Mesothelial cell of epicardium (in vitro differentiated cells): ENCODE results near the gene GPHA2. TPM values are rescaled to one million over a fixed set of nuclear protein-coding genes. Genes with fewer than 3 reads are reported as not detected.

Source experiments
- DNase-seq, 2 experiments: peaks; one replicate each; pipeline ENCODE4 v3.0.0; 2021; ENCODE audit warnings: low spot score in 2 of 2; ENCODE audit not compliant: unreplicated experiment in 2 of 2
- H3K27ac Mint-ChIP-seq: 2 replicates; pipeline ENCODE4 v1.8.0; 2021; ENCODE audit warnings: mixed read lengths
- H3K27me3 Mint-ChIP-seq: 2 replicates; pipeline ENCODE4 v1.8.0; 2021; ENCODE audit warnings: low read depth, mixed read lengths
- H3K36me3 Mint-ChIP-seq: 2 replicates; pipeline ENCODE4 v1.8.0; 2021; ENCODE audit warnings: mixed read lengths
- H3K4me1 Mint-ChIP-seq: 2 replicates; pipeline ENCODE4 v1.8.0; 2021; ENCODE audit warnings: mixed read lengths
- H3K4me3 Mint-ChIP-seq: 2 replicates; pipeline ENCODE4 v1.8.0; 2021; ENCODE audit warnings: mild to moderate bottlenecking, moderate library complexity, mixed read lengths
- H3K9me3 Mint-ChIP-seq: 2 replicates; pipeline ENCODE4 v1.8.0; 2021; ENCODE audit warnings: mixed read lengths
- microRNA-seq: library from miRNA; unstranded; fragments of <30 nt; microRNA quantifications from one replicate; pipeline ENCODE4 v1.2.0, GENCODE V29; 2021; ENCODE audit warnings: inconsistent platforms, mixed read lengths
- total RNA-seq: library from RNA; stranded (reverse); gene quantifications from 3 replicates; pipeline ENCODE4 v1.2.1, GENCODE V29; 2021
- TF ChIP-seq, protein P1 (sequence below): fragments of 200-600 bp; sonication (generic); IDR thresholded peaks from one replicate; pipeline ENCODE4 v1.5.0; 2021; ENCODE audit warnings: antibody characterized with exemption; ENCODE audit not compliant: unreplicated experiment

GPHA2 gene
- total RNA-seq, 1 donor from 2014 or later: not detected

DNA sequence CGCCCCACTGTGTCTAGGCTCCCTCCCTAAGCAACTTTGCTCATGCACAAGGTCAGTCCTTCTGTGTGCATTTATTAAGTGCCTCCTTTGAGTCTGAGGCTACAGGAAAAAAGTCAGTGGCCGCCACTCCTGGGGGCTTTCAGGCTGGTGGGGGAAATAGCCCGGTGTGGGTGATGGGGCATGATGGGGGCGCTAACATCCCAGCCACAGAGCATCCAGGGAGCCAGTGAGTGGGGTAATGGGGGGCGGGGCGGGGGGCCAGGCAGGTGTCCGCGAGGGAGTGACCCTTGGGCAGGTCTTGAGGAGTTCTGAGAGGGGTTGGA is 47.3 kb downstream of the GPHA2 start:
- Mint-ChIP-seq H3K27ac (no peak overlapping the region), H3K4me1 (peaks cover 20% of the 10 kb centered on the region)

DNA sequence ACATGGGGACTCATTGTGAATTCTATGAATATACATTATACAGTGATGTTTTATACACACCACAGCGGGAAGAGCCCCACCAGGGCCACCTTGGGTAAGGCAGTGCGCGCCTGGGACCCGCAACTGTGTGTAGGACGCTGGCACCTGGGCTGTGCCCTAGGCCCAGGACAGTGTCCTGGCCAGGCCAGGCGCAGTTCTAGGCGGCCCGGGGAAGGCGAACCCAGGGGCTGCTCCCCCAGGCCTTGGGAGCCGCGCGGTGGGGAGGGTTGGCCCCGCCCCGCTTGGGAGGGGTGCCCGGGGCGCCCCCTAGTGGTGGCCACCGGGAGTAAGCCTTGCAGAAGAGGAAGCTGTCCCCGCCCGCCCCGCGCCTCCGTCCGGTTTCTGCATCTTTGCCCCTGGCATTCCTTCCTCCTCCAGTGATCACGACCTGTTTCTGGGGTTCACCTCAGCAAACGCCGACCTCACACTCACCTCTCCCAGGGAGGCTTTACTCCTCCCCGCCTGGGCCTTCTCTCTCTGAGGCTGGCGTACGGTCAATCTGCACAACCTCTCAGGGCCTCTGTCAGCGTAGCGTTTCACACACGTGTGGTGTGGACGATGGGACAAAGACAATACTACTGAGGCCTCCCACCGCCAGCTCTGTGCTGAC is 47.8 kb downstream of the GPHA2 start:
- H3K4me3 Mint-ChIP-seq: peak overlapping the region; percentile 67
- peaks cover 21% of the 10 kb centered on the region for H3K4me1 Mint-ChIP-seq
- H3K9me3 Mint-ChIP-seq: no peaks in the 10 kb centered on the region
- peak; percentile 75 to 90 for DNase-seq
- TF ChIP-seq, protein P1, sequence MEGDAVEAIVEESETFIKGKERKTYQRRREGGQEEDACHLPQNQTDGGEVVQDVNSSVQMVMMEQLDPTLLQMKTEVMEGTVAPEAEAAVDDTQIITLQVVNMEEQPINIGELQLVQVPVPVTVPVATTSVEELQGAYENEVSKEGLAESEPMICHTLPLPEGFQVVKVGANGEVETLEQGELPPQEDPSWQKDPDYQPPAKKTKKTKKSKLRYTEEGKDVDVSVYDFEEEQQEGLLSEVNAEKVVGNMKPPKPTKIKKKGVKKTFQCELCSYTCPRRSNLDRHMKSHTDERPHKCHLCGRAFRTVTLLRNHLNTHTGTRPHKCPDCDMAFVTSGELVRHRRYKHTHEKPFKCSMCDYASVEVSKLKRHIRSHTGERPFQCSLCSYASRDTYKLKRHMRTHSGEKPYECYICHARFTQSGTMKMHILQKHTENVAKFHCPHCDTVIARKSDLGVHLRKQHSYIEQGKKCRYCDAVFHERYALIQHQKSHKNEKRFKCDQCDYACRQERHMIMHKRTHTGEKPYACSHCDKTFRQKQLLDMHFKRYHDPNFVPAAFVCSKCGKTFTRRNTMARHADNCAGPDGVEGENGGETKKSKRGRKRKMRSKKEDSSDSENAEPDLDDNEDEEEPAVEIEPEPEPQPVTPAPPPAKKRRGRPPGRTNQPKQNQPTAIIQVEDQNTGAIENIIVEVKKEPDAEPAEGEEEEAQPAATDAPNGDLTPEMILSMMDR: peak; percentile 99
- peak overlapping the region; percentile 81 for H3K27ac Mint-ChIP-seq
- H3K27me3 Mint-ChIP-seq: no peaks in the 10 kb centered on the region
- no peaks in the 10 kb centered on the region for H3K36me3 Mint-ChIP-seq

More for the DNA sequence above, 47.3 kb downstream of the GPHA2 start:
- no peak for DNase-seq
- TF ChIP-seq, protein P1: no peak
- Mint-ChIP-seq H3K4me3 (peak overlapping the region; percentile 67), H3K36me3 (no peaks in the 10 kb centered on the region), H3K9me3 (no peaks in the 10 kb centered on the region), H3K27me3 (no peaks in the 10 kb centered on the region)

- no peak for DNase-seq
- TF ChIP-seq, protein P1: no peak
- peak overlapping the region; percentile 17 for H3K4me3 Mint-ChIP-seq
- H3K27me3 Mint-ChIP-seq: no peaks in the 10 kb centered on the region
- peak overlapping the region; percentile 40 for H3K27ac Mint-ChIP-seq
- no peaks in the 10 kb centered on the region for H3K9me3 Mint-ChIP-seq
- no peaks in the 10 kb centered on the region for H3K36me3 Mint-ChIP-seq
- peaks cover 21% of the 10 kb centered on the region for H3K4me1 Mint-ChIP-seq
Measured at GRCh38 chr11:64887234-64887756, 48.4 kb downstream of the GPHA2 start.

DNA sequence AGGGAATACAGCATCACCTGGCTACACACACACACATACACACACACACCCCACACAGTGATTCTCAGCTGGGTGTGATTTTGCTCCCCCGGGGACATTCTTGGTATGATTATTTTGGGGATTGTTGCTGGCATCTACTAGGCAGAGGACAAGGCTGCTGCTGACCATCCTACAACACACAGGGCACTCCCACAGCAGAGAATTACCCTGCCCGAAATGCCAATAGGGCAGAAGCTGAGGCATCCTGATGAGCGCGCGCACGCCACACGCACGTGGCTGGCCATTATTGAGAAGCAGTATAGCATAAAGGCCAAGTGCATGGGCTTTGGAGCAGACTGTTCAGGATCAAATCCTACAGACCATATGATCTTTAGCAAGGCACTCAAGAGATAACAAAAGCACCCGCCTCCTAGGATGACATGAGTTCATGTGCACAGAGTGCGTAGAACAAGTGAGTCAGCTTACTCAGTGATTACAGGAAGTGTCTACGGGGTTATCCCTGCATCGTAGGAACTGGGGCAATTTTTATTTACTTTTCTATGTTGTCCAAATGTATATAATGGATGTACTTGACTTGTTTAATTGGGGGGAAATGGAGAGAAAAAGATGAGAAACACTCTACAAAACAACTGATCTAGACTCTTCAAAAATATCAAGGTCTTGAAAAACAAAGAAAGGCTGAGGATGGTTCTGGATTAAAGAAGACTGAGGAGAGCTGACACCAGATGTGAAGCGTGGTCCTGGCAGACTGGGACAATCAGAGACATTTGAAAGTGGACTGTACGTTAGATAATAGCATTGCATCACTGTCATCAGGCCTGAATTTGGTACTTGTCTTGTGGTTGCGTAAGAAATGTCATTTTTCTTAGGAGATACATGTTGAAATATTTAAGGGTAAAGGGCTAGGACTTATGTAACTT is 50.1 kb downstream of the GPHA2 start:
- Mint-ChIP-seq H3K4me1 (peaks cover 33% of the 10 kb centered on the region), H3K4me3 (no peak overlapping the region), H3K27me3 (no peaks in the 10 kb centered on the region), H3K9me3 (no peaks in the 10 kb centered on the region), H3K36me3 (no peaks in the 10 kb centered on the region), H3K27ac (peak overlapping the region; percentile 22)
- no peak for DNase-seq
- TF ChIP-seq, protein P1: no peak

Small RNA genes lying within 50 kb of the gene (microRNA-seq; reads per million reads assigned to microRNA genes)
- gene MIR6749 (not detected), gene MIR6750 (3.5 reads per million, percentile 9 among the genes with 10 or more reads in this experiment)

Other genes with a start within 250 kb of the GPHA2 start
- gene NRXN2, start 212.7 kb downstream of the GPHA2 start, total RNA-seq: 9.8 to 14.0 TPM (median 12.0 TPM) in 3 replicates
- gene RASGRP2, start 191.8 kb downstream of the GPHA2 start, total RNA-seq: 1.4 to 2.0 TPM (median 1.8 TPM) in 3 replicates
- gene PYGM, start 175.9 kb downstream of the GPHA2 start, total RNA-seq: 6.4 to 7.6 TPM (median 7.1 TPM) in 3 replicates
- gene SF1, start 157.4 kb downstream of the GPHA2 start, total RNA-seq: 529 to 536 TPM (median 533 TPM) in 3 replicates
- gene MAP4K2, start 132.7 kb downstream of the GPHA2 start, total RNA-seq: 23.7 to 25.8 TPM (median 25.0 TPM) in 3 replicates
- 44.5 to 45.4 TPM (median 44.9 TPM) in 3 replicates for gene MEN1, start 125.3 kb downstream of the GPHA2 start, total RNA-seq
- gene CDC42BPG, start 91.2 kb downstream of the GPHA2 start, total RNA-seq: 24.6 to 30.1 TPM (median 25.0 TPM) in 3 replicates
- gene EHD1, start 57.3 kb downstream of the GPHA2 start, total RNA-seq: 84.9 to 94.5 TPM (median 86.8 TPM) in 3 replicates
- gene ATG2A, start 18.7 kb downstream of the GPHA2 start, total RNA-seq: 29.8 to 32.9 TPM (median 31.7 TPM) in 3 replicates
- 12.3 to 14.4 TPM (median 13.5 TPM) in 3 replicates for gene PPP2R5B, start 11.2 kb downstream of the GPHA2 start, total RNA-seq
- not detected in 3 replicates for gene MAJIN, start 36.2 kb upstream of the GPHA2 start, total RNA-seq
- 1.5 to 1.9 TPM (median 1.7 TPM) in 3 replicates for gene BATF2, start 61.1 kb upstream of the GPHA2 start, total RNA-seq
- 79.9 to 87.3 TPM (median 84.4 TPM) in 3 replicates for gene ARL2, start 78.3 kb upstream of the GPHA2 start, total RNA-seq
- 19.2 to 21.0 TPM (median 20.8 TPM) in 3 replicates for gene SNX15, start 91.5 kb upstream of the GPHA2 start, total RNA-seq
- 15.3 to 16.3 TPM (median 16.1 TPM) in 3 replicates for gene SAC3D1, start 105.3 kb upstream of the GPHA2 start, total RNA-seq
- gene NAALADL1, start 122.7 kb upstream of the GPHA2 start, total RNA-seq: 1.2 to 1.8 TPM (median 1.5 TPM) in 3 replicates
- 16.4 to 17.0 TPM (median 16.5 TPM) in 3 replicates for gene CDCA5, start 148.1 kb upstream of the GPHA2 start, total RNA-seq
- gene ZFPL1, start 148.3 kb upstream of the GPHA2 start, total RNA-seq: 43.4 to 46.2 TPM (median 45.7 TPM) in 3 replicates
- gene VPS51, start 160.3 kb upstream of the GPHA2 start, total RNA-seq: 95.7 to 114 TPM (median 113 TPM) in 3 replicates
- 73.4 to 75.6 TPM (median 74.2 TPM) in 3 replicates for gene TM7SF2, start 176.0 kb upstream of the GPHA2 start, total RNA-seq
- gene ZNHIT2, start 181.8 kb upstream of the GPHA2 start, total RNA-seq: 6.7 to 7.5 TPM (median 7.3 TPM) in 3 replicates
- 710 to 765 TPM (median 760 TPM) in 3 replicates for gene FAU, start 186.2 kb upstream of the GPHA2 start, total RNA-seq
- 41.3 to 45.3 TPM (median 43.8 TPM) in 3 replicates for gene MRPL49, start 186.4 kb upstream of the GPHA2 start, total RNA-seq
- gene SYVN1, start 198.6 kb upstream of the GPHA2 start, total RNA-seq: 45.4 to 52.6 TPM (median 47.8 TPM) in 3 replicates
- gene SPDYC, start 234.3 kb upstream of the GPHA2 start, total RNA-seq: not detected in 3 replicates
- 176 to 196 TPM (median 192 TPM) in 3 replicates for gene CAPN1, start 246.0 kb upstream of the GPHA2 start, total RNA-seq